Measurements from ENCODE around the gene MRPS26. TPM values are rescaled to one million over a fixed set of nuclear protein-coding genes. Genes with fewer than 3 reads are reported as not detected.

MRPS26 gene
- total RNA-seq, 4 donors from 2014 or later: 42.7 to 88.3 (median 54.3) TPM

GRCh38 chr20:3010985-3011723, 34.7 kb upstream of the MRPS26 start:
- no peak overlapping the region for H3K4me3 ChIP-seq
- in situ Hi-C loops (cut with MboI; ENCODE audit: low pct_ligation_motif_present in 1 of 4, low pct_unique_long_range_greater_than_20kb in 1 of 4, low sequenced_read_pairs in 3 of 4): no loop called here
- no peaks in the 10 kb centered on the region for H3K27me3 ChIP-seq
- intact Hi-C loops (cut with DNase I; ENCODE audit: low total_unique reads): no loop called here
- H3K36me3 ChIP-seq: peaks cover 0 to 26% (median 5%) of the 10 kb centered on the region in 4 donors
- no peak for TF ChIP-seq CTCF (IDR thresholded peaks at IDR 0.05)
- no peak for TF ChIP-seq EP300 (IDR thresholded peaks at IDR 0.05; ENCODE audit: low read depth)
- TF ChIP-seq POLR2AphosphoS5 (IDR thresholded peaks at IDR 0.05): no peak
- no peak for TF ChIP-seq POLR2A (IDR thresholded peaks at IDR 0.05)
- no peak overlapping the region for H3K27ac ChIP-seq
- no peaks in the 10 kb centered on the region for H3K9me3 ChIP-seq
- WGBS, 2 donors (ENCODE audit: low coverage in 1 of 2): 65 to 100% methylated on average over 1 of the region's 1 CpG
- H3K4me1 ChIP-seq: no peaks in the 10 kb centered on the region
- no peak for DNase-seq

- Histone ChIP-seq H3K4me3 (no peak overlapping the region), H3K9me3 (no peaks in the 10 kb centered on the region), H3K27ac (no peak overlapping the region), H3K27me3 (no peaks in the 10 kb centered on the region), H3K4me1 (no peaks in the 10 kb centered on the region), H3K36me3 (peaks cover 0 to 20% (median 4%) of the 10 kb centered on the region in 4 donors)
- intact Hi-C loops (cut with DNase I; ENCODE audit: low total_unique reads) (no loop called here), in situ Hi-C loops (cut with MboI; ENCODE audit: low pct_ligation_motif_present in 1 of 4, low pct_unique_long_range_greater_than_20kb in 1 of 4, low sequenced_read_pairs in 3 of 4) (no loop called here)
- TF ChIP-seq POLR2AphosphoS5 (IDR thresholded peaks at IDR 0.05) (no peak), CTCF (IDR thresholded peaks at IDR 0.05) (no peak), EP300 (IDR thresholded peaks at IDR 0.05; ENCODE audit: low read depth) (no peak), POLR2A (IDR thresholded peaks at IDR 0.05) (no peak)
- no peak for DNase-seq
- 87 to 96% methylated on average over 3 of the region's 3 CpGs for WGBS, 2 donors (ENCODE audit: low coverage in 1 of 2)
These were observed 34.1 kb upstream of the MRPS26 start for GRCh38 chr20:3011752-3012151.

GRCh38 chr20:3013771-3014170, 32.1 kb upstream of the MRPS26 start:
- Histone ChIP-seq H3K4me1 (no peaks in the 10 kb centered on the region), H3K27ac (no peak overlapping the region), H3K9me3 (no peaks in the 10 kb centered on the region), H3K27me3 (no peaks in the 10 kb centered on the region), H3K36me3 (peaks cover 0 to 15% (median 7%) of the 10 kb centered on the region in 4 donors), H3K4me3 (no peak overlapping the region)
- in situ Hi-C loops (cut with MboI; ENCODE audit: low pct_ligation_motif_present in 1 of 4, low pct_unique_long_range_greater_than_20kb in 1 of 4, low sequenced_read_pairs in 3 of 4): no loop called here
- no peak for DNase-seq
- no peak for TF ChIP-seq POLR2AphosphoS5 (IDR thresholded peaks at IDR 0.05)
- no peak for TF ChIP-seq POLR2A (IDR thresholded peaks at IDR 0.05)
- no peak for TF ChIP-seq EP300 (IDR thresholded peaks at IDR 0.05; ENCODE audit: low read depth)
- no peak for TF ChIP-seq CTCF (IDR thresholded peaks at IDR 0.05)
- WGBS, 2 donors (ENCODE audit: low coverage in 1 of 2): 95 to 100% methylated on average over 3 to 5 of the region's 5 CpGs
- intact Hi-C loops (cut with DNase I; ENCODE audit: low total_unique reads): no loop called here

GRCh38 chr20:3014179-3014578, 31.7 kb upstream of the MRPS26 start:
- Histone ChIP-seq H3K4me1 (no peaks in the 10 kb centered on the region), H3K9me3 (no peaks in the 10 kb centered on the region), H3K36me3 (peaks cover 0 to 15% (median 7%) of the 10 kb centered on the region in 4 donors), H3K27me3 (no peaks in the 10 kb centered on the region), H3K27ac (no peak overlapping the region), H3K4me3 (no peak overlapping the region)
- intact Hi-C loops (cut with DNase I; ENCODE audit: low total_unique reads): no loop called here
- no peak for DNase-seq
- 83 to 96% methylated on average over 1 to 7 of the region's 7 CpGs for WGBS, 2 donors (ENCODE audit: low coverage in 1 of 2)
- TF ChIP-seq POLR2A (IDR thresholded peaks at IDR 0.05) (no peak), CTCF (IDR thresholded peaks at IDR 0.05) (no peak), POLR2AphosphoS5 (IDR thresholded peaks at IDR 0.05) (no peak), EP300 (IDR thresholded peaks at IDR 0.05; ENCODE audit: low read depth) (no peak)
- in situ Hi-C loops (cut with MboI; ENCODE audit: low pct_ligation_motif_present in 1 of 4, low pct_unique_long_range_greater_than_20kb in 1 of 4, low sequenced_read_pairs in 3 of 4): no loop called here

Data from transverse colon (tissue), 4 donors.